Immature natural killer cell (primary cell): ENCODE data around the gene ME1. TPM values are rescaled to one million over a fixed set of nuclear protein-coding genes. Genes with fewer than 3 reads are reported as not detected.
A peak's percentile ranks its signal among the peaks of the same experiment; 100 is the strongest.
"Not testable (repeated sequence)": the region's sequence is repeated elsewhere in the genome, so short reads cannot be mapped to it uniquely, and the experiment has no call there.

Experiments
- DNase-seq, 3 donors: peaks; one replicate each; pipeline ENCODE4 v3.0.0; 2022; ENCODE audit warnings: mixed read lengths in 1 of 3
- H3K27ac Mint-ChIP-seq, 6 donors: one replicate each; pipeline ENCODE4 v1.8.0; 2020; ENCODE audit warnings: mixed read lengths in 6 of 6, mild to moderate bottlenecking in 5 of 6, inconsistent platforms in 4 of 6, moderate library complexity in 3 of 6
- H3K27me3 Mint-ChIP-seq, 3 donors: one replicate each; pipeline ENCODE4 v1.8.0; 2020 to 2021; ENCODE audit warnings: low read depth in 3 of 3, mild to moderate bottlenecking in 3 of 3, mixed read lengths in 3 of 3, moderate library complexity in 3 of 3, inconsistent platforms in 1 of 3
- H3K36me3 Mint-ChIP-seq, 3 donors: one replicate each; pipeline ENCODE4 v1.8.0; 2020; ENCODE audit warnings: mixed read lengths in 3 of 3, inconsistent platforms in 2 of 3, mild to moderate bottlenecking in 2 of 3
- H3K4me1 Mint-ChIP-seq, 2 donors: one replicate each; pipeline ENCODE4 v1.8.0; 2020; ENCODE audit warnings: inconsistent platforms in 2 of 2, mild to moderate bottlenecking in 2 of 2, mixed read lengths in 2 of 2, moderate library complexity in 1 of 2
- H3K4me3 Mint-ChIP-seq, 5 donors: one replicate each; pipeline ENCODE4 v1.8.0; 2020; ENCODE audit warnings: mild to moderate bottlenecking in 5 of 5, mixed read lengths in 5 of 5, inconsistent platforms in 3 of 5, moderate library complexity in 3 of 5
- H3K9me3 Mint-ChIP-seq, 6 donors: one replicate each; pipeline ENCODE4 v1.8.0; 2020; ENCODE audit warnings: mild to moderate bottlenecking in 6 of 6, mixed read lengths in 6 of 6, inconsistent platforms in 4 of 6, moderate library complexity in 3 of 6
- polyA plus RNA-seq, 3 donors: library from polyadenylated mRNA; unstranded; fragments of 300-500 nt; fragmentation: Illumina TruSeq; gene quantifications; one replicate each; pipeline ENCODE4 v1.2.3, GENCODE V29; 2021

Gene ME1
- polyA plus RNA-seq, 3 donors from 2014 or later: 0.38 TPM; not detected in 2

DNA sequence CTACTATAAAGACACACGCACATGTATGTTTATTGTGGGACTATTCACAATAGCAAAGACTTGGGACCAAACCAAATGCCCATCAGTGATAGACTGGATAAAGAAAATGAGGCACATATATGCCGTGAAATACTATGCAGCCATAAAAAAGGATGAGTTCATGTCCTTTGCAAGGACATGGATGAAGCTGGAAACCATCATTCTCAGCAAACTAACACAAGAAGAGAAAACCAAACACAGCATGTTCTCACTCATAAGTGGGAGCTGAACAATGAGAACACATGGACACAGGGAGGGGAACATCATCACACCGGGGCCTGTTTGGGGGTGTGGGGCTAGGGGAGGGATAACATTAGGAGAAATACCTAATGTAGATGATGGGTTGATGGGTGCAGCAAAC, 174.1 kb downstream of the ME1 start:
- H3K36me3 Mint-ChIP-seq, H3K4me3 Mint-ChIP-seq, H3K9me3 Mint-ChIP-seq, H3K27me3 Mint-ChIP-seq, H3K4me1 Mint-ChIP-seq, H3K27ac Mint-ChIP-seq, DNase-seq: not testable (repeated sequence)

DNA sequence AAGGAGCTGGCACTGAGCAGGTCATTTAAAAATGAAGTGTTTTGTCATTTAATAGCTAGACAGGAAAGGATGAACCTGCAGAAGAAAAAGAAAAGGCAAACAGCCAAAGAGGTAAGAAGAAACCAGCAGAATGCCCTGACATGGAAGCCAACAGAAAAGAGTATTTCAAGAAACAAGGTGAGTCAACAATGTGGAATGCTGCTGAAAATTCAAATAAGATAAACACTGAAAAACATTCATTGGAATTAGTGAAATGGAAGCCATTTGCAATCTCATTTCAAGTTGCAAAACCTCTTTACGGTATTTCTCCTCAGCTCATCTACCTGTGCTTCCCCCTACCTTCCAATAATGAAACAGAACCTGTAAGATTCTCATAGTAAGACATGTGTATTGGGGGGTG, 178.1 kb downstream of the ME1 start:
- no peak for DNase-seq
- Mint-ChIP-seq H3K27me3 (peaks cover 0 to 4% (median 3%) of the 10 kb centered on the region in 3 donors), H3K9me3 (no peaks in the 10 kb centered on the region), H3K36me3 (peaks cover 0 to 5% (median 0%) of the 10 kb centered on the region in 3 donors), H3K4me1 (no peaks in the 10 kb centered on the region), H3K27ac (no peak overlapping the region), H3K4me3 (no peak overlapping the region)

DNA sequence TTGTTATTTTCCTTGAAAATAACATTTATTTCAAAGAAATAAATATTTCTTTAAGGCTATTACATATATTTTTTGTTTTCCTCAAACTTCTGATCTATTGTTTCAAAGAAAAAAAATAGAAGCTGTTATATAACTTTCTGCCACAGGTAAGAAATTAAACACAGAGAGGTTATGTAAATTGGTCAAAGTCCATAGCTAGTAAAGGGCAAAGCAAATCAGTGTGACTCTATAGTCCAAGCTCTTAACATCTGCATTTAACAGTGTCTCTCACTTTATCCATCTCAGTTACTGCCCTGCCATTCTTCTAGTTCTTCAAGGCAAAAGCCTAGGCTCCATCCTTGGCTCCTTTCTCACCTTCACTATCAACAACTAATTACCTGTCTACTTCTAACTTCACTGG, 180.6 kb downstream of the ME1 start:
- no peak for DNase-seq
- Mint-ChIP-seq H3K9me3 (no peaks in the 10 kb centered on the region), H3K27me3 (peaks cover 0 to 4% (median 3%) of the 10 kb centered on the region in 3 donors), H3K4me1 (no peaks in the 10 kb centered on the region), H3K4me3 (no peak overlapping the region), H3K27ac (no peak overlapping the region), H3K36me3 (peaks cover 0 to 5% (median 0%) of the 10 kb centered on the region in 3 donors)

DNA sequence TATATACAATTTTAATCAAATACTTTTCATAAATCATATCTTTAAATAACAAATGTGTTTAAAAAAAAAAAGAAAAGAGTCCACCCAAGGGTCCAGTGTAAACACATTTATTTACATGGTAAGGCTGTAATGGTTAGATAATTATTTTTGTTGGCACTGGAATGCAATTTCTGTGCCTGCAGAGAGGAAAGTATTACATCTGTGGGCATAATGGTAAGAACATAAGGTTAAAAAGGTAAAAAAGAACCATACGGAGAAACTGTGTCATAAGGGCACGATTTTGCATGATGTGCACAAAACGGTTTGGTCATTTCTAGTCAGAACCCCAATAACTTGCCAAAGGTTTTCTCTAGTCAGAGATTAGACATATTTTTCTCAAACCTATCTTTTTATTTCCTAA, 183.4 kb downstream of the ME1 start:
- Mint-ChIP-seq H3K4me3 (no peak overlapping the region), H3K27me3 (peaks cover 0 to 6% (median 3%) of the 10 kb centered on the region in 3 donors), H3K9me3 (no peaks in the 10 kb centered on the region), H3K27ac (no peak overlapping the region), H3K4me1 (no peaks in the 10 kb centered on the region), H3K36me3 (peaks cover 0 to 5% (median 0%) of the 10 kb centered on the region in 3 donors)
- no peak for DNase-seq

DNA sequence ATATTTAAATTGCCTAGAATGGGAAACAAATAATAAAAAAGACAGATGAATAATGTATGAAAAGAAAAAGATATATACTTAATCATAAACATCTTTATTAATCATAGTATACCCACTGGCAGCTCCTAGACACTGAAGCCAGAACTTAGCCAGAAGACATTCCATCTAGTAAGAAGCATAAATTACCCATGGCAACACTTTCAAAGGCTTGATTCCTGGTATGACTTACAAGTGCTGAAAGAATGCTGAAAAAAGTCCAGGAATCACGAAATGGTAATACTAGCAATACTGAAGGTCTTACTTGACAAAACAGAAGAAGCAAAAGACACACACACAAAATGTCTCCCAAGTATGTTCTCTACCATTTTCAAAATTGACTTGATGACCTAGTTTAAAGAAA, 199.7 kb downstream of the ME1 start:
- Mint-ChIP-seq H3K4me3 (no peak overlapping the region), H3K27me3 (peaks cover 3 to 5% (median 4%) of the 10 kb centered on the region in 3 donors), H3K36me3 (no peaks in the 10 kb centered on the region), H3K9me3 (no peaks in the 10 kb centered on the region), H3K4me1 (no peaks in the 10 kb centered on the region), H3K27ac (no peak overlapping the region)
- no peak for DNase-seq

DNA sequence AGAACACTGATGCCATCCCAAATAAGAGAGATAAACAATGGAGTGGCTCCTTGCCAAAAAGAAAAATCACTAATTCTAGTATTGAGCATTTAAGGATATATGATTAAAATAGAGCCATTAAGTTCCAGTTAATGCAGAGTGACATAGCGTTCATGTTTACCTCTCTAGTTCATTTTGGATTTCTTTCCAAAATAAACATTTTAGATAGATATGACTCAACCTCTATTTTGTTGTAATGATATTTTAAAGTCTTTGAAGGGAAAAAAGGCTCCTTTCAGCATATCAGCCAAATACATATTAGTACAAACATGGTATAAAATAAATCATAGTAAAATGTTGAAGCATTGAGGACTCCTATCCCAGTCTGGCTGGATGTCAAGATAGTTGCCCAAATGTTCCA, 204.3 kb downstream of the ME1 start:
- Mint-ChIP-seq H3K36me3 (no peaks in the 10 kb centered on the region), H3K27ac (no peak overlapping the region), H3K9me3 (no peaks in the 10 kb centered on the region), H3K4me1 (no peaks in the 10 kb centered on the region), H3K4me3 (no peak overlapping the region), H3K27me3 (peaks cover 0 to 5% (median 0%) of the 10 kb centered on the region in 3 donors)
- DNase-seq: no peak

DNA sequence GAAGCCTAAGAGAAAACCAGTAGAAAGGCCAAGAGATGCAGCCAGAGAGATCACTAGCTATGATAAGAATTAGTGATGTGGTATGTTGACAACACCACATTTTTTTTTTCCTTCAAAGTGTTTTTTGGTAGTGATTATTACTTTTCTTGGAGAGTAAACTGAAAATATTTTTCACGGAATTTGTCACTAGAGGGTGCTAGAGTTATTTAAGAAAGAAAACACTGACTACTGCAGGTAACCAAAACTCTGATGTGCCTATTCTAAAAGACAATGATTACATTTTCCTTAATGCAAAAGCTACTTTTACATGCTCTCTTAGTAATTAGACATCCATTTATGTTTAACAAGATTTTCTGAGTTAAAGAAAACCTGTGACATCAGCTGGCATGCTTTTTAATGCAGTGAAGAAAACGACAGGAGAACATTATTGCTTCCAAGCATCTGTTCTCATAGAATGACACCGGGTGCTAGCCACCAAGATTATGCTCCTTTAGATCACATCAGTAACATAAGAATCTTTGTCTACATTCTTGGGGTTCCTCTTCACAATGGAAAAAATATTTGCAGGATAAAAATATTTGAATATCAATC, 208.9 kb downstream of the ME1 start:
- no peaks in the 10 kb centered on the region for H3K9me3 Mint-ChIP-seq
- peak; percentile 17 to 35 (median 34) for DNase-seq
- H3K36me3 Mint-ChIP-seq: no peaks in the 10 kb centered on the region
- H3K27me3 Mint-ChIP-seq: peaks cover 0 to 5% (median 0%) of the 10 kb centered on the region in 3 donors
- no peaks in the 10 kb centered on the region for H3K4me1 Mint-ChIP-seq
- no peak overlapping the region for H3K27ac Mint-ChIP-seq
- no peak overlapping the region for H3K4me3 Mint-ChIP-seq

DNA sequence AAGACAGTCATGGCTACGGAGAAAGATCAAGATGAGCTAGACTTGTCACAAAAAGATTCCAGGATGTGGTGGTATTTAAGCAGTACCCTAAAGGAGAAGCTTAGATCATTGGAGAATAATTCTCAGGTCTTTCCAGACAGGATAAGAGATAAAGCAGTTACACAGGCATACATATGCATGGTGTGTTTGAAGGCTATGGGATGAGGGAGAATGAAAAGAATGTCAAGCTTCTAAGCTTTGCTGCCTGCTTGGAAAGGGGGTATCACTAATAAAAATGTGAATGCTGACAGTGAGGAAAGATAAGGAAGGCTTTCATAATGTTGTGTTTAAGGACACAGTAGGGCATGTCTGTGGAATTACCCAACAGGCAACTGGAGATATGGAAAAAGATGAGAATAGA, 209.6 kb downstream of the ME1 start:
- Mint-ChIP-seq H3K36me3 (no peaks in the 10 kb centered on the region), H3K27me3 (peaks cover 0 to 5% (median 0%) of the 10 kb centered on the region in 3 donors), H3K9me3 (no peaks in the 10 kb centered on the region), H3K4me1 (no peaks in the 10 kb centered on the region), H3K27ac (no peak overlapping the region), H3K4me3 (no peak overlapping the region)
- no peak for DNase-seq

DNA sequence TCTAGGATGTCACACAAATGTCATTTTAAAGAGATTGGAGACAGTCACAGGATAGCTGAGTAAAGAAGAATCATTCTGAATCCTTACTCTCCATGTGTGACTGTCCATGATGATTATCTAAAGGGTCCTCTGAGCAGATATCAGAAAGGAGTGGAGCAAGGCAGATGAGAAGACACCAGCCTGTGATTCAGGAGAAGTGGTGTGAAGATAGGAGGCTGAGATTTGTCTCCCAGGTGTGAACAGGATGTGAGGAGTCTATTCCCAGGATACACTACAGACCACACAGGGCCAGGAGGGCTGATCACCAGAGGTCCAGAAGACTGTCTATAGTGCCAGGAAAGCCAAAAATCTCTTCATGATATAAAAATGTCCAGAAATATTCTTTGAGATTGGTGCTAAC, 210.7 kb downstream of the ME1 start:
- H3K36me3 Mint-ChIP-seq: no peaks in the 10 kb centered on the region
- no peaks in the 10 kb centered on the region for H3K4me1 Mint-ChIP-seq
- peaks cover 0 to 5% (median 0%) of the 10 kb centered on the region in 3 donors for H3K27me3 Mint-ChIP-seq
- no peak for DNase-seq
- no peaks in the 10 kb centered on the region for H3K9me3 Mint-ChIP-seq
- H3K27ac Mint-ChIP-seq: no peak overlapping the region
- no peak overlapping the region for H3K4me3 Mint-ChIP-seq

DNA sequence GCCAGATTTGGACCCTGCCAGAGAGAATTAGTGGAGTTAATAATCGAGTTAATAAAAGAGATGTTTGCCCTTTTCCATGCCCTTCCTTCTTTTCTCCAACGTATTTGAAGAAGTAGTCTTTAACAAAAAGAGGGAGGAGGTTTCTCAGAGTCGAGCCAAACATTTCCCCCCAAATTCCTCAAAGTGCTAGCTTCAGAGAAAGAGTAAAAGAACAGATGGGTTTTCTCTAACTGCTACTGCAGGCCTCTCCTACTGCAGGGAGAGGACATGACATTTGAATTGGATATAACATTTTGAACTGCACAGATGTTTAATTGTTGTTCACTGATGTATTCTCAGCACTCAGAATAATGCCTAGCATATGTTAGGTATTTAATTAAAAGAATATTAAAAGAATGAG, 212.2 kb downstream of the ME1 start:
- H3K4me1 Mint-ChIP-seq: no peaks in the 10 kb centered on the region
- H3K27ac Mint-ChIP-seq: no peak overlapping the region
- H3K27me3 Mint-ChIP-seq: peaks cover 0 to 5% (median 0%) of the 10 kb centered on the region in 3 donors
- no peak overlapping the region for H3K4me3 Mint-ChIP-seq
- no peaks in the 10 kb centered on the region for H3K9me3 Mint-ChIP-seq
- H3K36me3 Mint-ChIP-seq: no peaks in the 10 kb centered on the region
- DNase-seq: no peak

DNA sequence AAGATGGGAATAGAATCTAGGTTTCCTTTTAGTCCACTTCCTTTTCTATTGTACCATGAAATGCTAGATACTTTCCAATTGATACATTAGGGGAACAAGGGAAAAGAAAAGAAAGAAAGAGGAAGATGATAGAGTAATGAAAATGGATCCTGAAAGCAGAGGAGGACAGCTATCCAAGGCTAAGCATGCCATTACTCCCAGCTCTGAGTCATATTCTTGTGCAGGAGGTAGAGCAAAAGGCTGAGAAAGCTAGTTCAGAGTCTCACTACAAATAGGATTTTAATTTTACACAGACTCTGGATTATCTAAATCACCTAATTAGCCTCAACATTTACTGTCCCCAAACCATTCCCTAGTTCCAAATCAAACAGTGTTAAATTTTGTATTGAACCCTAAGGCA, 214.0 kb downstream of the ME1 start:
- Mint-ChIP-seq H3K4me1 (no peaks in the 10 kb centered on the region), H3K9me3 (no peaks in the 10 kb centered on the region), H3K36me3 (no peaks in the 10 kb centered on the region), H3K27ac (no peak overlapping the region), H3K4me3 (no peak overlapping the region), H3K27me3 (peaks cover 0 to 5% (median 3%) of the 10 kb centered on the region in 3 donors)
- no peak for DNase-seq

DNA sequence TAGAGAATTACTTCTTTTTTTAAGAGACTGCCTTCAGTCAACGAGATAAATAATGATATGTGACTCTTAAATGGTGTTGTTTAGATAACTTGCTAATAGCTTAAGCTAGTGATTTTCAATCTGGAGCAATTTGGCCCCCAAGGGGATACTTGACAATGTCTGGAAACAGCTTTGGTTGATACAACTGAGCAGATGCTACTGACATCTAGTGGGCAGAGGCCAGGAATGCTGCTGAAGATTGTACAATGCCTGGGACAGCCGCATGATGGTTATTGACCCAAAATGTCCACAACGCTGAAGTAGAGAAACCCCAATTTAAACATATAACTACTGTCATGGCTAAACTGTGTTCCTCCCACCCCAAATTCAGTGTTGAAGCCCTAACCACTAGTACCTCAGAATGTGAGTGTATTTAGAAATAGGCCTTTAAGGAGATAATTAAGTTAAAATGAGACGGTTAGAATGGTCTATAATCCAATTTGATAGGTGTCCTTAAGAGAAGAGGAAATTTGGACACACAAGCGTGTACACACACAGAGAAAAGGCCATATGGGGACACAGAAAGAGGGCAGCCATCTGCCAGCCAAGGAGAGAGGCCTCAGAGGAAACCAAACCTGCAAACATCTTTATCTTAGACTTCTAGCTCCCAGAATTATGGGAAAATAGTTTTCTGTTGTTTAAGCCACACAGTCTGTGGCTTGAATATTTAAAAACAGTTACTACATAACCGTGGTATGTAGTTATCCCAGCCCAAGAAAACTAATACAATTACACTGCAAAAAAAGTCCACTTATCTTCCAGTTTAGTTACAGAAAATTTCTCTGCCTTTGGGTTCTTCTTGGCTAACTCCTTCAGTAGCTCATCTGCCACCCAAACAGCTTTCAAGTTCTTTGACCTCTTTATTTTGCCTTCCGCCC, 215.5 kb downstream of the ME1 start:
- Mint-ChIP-seq H3K27ac (no peak overlapping the region), H3K4me3 (no peak overlapping the region), H3K27me3 (peaks cover 0 to 5% (median 5%) of the 10 kb centered on the region in 3 donors), H3K9me3 (no peaks in the 10 kb centered on the region), H3K4me1 (no peaks in the 10 kb centered on the region), H3K36me3 (no peaks in the 10 kb centered on the region)
- DNase-seq: peak; percentile 28 to 46 (median 41)

DNA sequence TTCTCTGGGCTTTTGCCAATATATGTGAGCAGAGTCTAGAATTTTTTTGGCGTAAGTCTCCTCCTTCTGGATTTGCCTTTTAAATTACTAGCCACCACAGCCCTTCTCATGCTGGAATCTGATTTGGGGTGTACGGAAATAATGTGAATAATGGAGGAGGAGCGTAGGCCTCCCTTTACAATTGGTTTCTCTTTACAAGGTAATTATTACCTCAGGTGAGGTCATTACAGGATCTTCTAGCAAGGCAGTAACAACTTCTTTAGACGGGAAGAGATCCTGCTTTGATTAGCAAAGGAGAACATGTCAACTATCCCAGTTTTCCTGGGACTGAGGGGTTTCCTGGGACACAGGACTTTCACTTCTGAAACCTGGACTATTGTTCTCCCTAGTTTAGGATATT, 228.8 kb downstream of the ME1 start:
- no peaks in the 10 kb centered on the region for H3K9me3 Mint-ChIP-seq
- H3K4me3 Mint-ChIP-seq: no peak overlapping the region
- H3K27me3 Mint-ChIP-seq: peaks cover 0 to 2% (median under 1%) of the 10 kb centered on the region in 3 donors
- DNase-seq: no peak
- no peak overlapping the region for H3K27ac Mint-ChIP-seq
- no peaks in the 10 kb centered on the region for H3K4me1 Mint-ChIP-seq
- no peaks in the 10 kb centered on the region for H3K36me3 Mint-ChIP-seq

DNA sequence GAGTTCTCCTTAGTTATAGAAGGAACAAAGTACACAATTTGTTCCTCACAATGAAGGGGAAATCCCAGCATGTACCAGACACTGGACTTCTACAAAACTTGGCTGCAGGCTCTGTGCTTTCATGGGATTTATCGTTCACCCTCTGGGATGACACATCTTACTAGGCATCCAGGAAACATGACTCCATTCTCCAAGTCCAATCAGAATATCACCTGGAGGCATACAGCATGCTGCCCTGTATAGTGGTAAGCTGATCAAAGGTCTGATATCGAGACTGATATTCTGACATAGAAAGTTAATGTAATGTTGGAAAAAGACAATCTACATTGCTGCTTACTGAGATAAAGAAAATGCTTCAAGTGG, 231.0 kb downstream of the ME1 start:
- Mint-ChIP-seq H3K27ac (no peak overlapping the region), H3K9me3 (no peaks in the 10 kb centered on the region), H3K4me3 (no peak overlapping the region), H3K27me3 (peaks cover 0 to 2% (median 0%) of the 10 kb centered on the region in 3 donors), H3K36me3 (no peaks in the 10 kb centered on the region), H3K4me1 (peaks cover 0 to 4% of the 10 kb centered on the region in 2 donors)
- no peak for DNase-seq
